NCI-H460 (cell line): ENCODE data around the gene CREB3L1. TPM values are rescaled to one million over a fixed set of nuclear protein-coding genes. Genes with fewer than 3 reads are reported as not detected.

ENCODE experiments used
- DNase-seq: peaks from one replicate; pipeline ENCODE4 v3.0.0-alpha.2; 2016; ENCODE audit warnings: low read depth; ENCODE audit errors: extremely low read depth
- total RNA-seq: library from RNA; depleted of rRNA; stranded (reverse); fragments of >200 nt; shearing (Covaris generic); gene quantifications from 2 replicates; pipeline ENCODE4 v1.2.3, GENCODE V29; 2014

Gene CREB3L1
- total RNA-seq, 1 experiment from 2014 or later, result 1.7 TPM

GRCh38 chr11:46271875-46272815 is 5.3 kb upstream of the CREB3L1 start:
- DNase-seq, result no peak

DNA sequence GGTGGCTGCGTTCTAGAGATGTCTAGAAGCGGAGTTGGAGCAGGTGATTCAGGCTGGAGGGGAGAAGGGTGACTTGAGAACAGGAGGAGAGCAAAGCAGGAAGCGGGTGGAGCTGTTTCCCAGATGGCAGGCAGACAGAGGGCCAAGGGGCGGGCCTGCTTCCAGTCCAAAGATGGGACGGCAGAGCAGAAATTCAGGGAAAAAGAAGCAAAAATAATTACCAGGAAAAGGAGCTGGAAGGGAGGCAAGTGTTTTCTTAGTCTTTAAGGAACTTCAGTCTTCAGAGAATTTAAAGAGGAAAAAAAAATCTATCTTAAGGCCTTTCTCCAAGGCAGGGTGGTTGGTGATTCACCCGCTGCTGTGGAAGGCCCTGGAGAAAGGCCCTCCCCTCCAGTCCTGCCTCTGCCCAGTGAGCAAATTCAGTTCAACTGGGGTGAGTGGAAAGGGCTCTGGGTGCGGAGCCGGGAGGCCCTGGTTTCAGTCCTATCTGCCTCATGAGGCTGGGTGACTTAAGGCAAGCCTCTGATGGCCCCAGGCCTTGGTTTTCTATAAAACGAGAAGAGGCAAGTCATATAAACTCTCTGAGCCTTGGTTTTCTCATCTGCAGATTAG is 4.5 kb upstream of the CREB3L1 start:
- DNase-seq, result no peak

GRCh38 chr11:46273511-46274205 is 3.8 kb upstream of the CREB3L1 start:
- no peak for DNase-seq

DNA sequence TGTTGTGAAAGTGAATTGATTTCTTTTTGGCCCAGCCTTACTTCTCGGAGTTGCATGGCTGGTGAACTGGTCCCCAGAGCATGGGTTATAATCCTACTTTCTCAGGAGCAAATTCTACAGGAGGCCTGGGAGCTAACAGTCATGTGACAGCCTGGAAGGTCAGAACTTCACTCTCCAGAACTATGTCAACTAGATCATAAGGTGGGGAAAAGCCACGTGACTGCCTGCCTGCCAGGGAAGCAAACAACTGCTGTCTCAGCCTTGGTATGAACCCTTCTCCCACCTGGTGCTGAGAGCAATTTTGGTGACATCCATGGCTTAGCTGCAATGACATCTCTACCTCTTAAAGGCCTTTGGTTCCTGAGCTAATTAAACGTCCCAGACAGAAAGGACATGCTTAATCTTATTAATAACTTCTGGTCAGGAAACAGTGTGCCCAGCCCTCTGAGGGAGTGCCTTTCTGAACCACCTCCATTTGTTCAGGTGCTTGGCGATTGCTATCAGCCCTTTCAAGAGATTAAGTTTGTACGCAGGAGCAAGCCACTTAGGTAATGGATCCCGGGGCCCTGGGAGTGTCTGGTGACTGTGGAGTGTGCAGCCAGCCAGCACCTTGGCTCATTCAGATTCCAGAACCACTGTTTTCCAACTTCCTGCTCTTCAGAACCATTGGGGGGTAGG is 1.4 kb upstream of the CREB3L1 start:
- no peak for DNase-seq

DNA sequence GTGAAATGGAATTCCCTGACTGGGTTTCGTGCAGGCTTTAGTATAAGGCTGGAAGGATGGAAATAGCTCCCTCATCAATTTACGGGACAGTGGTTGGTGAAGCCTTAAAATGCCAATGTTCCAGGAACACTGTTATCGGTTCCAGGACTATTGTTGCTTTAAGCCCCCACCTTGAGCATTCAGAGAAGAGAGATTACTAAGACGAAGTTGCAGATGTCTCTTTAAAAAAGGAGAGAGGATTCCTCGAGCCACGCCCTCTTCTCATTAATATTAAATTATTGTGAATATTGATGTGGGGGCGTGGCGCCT is 195 bp upstream of the CREB3L1 start:
- DNase-seq, result no peak

- DNase-seq, result no peak
Measured at GRCh38 chr11:46278387-46279125, 1.1 kb downstream of the CREB3L1 start.

DNA sequence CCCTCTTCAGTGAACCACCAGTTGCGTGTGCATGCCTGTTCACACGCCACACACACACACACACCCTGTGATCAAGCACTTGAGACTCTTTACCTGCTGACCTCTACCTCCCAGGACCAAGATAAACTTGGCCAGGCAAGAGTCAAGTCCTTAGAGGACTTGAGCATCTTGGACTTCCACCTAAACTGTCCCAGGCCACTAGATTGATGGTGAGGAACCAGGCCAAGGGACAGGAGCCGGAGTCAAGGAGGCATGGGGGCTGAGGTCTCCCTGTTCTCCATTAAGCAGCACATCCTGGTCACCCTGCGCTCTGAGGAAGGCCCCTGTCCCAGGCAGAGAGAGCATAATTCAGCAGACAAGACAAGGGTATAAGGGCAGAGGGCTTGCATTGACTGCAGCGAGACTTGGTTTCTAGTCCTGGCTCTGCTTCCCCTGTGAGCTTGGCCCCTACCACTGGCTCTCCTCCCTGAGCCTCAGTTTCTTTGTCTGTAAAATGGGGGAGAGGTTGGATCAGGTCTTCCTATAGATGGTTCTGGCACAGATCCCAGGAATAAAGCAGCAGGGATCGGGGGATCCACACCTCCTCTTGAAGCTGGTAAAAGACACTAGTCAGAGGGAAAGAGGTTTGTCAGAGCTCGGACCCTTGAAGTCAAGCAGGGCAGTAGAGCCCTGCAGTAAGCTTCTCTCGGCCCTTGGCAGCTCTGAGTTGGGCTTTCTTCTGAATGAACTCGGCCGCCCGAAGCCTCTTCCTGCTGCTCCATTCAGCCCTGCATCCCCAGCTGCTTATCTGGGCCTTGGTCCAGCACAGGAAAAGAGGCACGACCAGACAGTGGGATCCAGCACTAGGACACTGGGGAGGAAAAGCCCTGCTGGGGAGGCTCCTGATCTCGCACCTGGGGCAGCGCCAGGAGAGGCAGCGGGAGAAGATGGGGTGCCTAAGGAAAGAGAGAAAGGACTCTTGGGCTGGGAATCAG is 2.0 kb downstream of the CREB3L1 start:
- DNase-seq, result no peak

- no peak for DNase-seq
Measured at GRCh38 chr11:46280706-46281105, 3.2 kb downstream of the CREB3L1 start.

- no peak for DNase-seq
Measured at GRCh38 chr11:46281371-46281831, 3.9 kb downstream of the CREB3L1 start.

DNA sequence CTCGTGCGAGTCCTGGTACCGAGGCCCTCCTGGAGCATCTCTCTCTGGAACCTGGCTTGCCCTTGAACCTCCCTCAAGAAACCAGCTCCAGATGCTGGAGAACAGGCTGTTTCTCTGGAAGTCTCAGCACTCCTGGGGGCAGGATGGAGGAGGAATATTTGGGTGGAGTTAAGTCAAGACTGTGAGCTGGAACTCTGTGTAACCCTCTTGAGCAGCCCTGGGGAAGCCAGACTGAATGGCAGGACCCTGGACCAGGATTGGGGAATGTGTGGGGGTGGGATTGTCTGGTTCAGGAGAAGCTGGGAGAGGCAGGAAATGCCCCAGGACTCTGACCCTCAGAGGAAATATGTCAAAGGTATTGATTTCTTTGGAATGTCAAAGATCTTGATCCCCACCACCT is 7.7 kb downstream of the CREB3L1 start:
- no peak for DNase-seq

- DNase-seq, result no peak
Measured at GRCh38 chr11:46285594-46286033, 8.2 kb downstream of the CREB3L1 start.

DNA sequence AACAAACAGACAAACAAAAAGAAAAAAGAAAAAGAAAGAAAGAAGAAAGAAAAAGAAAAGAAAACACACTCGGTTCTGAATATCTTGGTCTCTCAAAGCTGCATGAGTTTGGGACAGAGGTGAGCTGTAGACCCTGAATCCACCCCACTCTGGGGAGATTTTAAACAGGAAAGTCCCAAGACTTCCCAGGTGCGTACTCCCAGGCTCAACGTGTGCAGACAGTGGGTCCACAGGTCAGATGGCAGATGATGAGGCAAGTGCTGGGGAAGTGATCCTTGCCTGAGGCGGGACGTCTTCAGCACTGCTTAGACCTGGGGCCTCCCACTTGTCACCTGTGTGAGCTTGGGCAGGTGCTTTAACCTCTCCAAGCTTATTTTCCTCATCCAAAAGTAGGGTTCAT is 9.3 kb downstream of the CREB3L1 start:
- no peak for DNase-seq

DNA sequence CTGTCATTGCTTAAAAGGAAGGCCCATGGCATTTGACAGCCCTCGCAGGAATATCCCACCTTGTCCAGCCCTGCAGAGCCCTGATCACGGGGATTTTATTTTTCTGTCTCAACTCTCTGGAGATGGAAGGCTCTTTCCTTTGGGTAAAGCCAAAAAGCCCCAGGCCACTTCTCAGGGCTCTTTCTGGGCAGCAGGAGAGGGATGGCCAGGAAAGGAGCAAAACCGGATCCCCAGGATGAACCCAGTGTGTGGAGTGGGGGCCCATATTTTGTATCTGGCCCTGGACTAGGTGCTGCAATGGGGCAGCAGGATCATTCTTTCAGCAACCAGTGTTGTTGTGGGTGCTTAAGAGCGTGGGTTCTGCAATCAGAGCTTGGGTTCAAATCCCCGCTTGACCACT is 11.0 kb downstream of the CREB3L1 start:
- DNase-seq, result no peak

DNA sequence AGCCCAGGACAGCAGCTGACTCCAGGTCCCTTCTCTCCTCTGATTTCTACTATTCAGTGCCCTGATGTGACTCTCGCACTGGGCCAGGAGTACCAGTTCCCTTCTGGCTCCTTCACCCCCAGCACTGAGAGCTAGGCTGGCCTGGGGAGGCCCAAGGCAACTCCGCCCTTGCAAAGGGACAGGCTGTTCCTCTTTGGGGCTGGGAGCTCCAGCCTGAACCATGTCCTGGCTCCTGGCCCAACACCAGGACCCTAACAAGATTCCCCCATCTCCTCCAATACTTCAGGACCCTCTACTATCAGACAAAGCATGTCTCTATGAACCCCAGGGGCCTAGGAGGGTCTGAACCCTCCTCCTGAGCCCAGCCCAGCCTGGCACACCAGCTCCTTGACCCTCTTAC is 12.5 kb downstream of the CREB3L1 start:
- no peak for DNase-seq

DNA sequence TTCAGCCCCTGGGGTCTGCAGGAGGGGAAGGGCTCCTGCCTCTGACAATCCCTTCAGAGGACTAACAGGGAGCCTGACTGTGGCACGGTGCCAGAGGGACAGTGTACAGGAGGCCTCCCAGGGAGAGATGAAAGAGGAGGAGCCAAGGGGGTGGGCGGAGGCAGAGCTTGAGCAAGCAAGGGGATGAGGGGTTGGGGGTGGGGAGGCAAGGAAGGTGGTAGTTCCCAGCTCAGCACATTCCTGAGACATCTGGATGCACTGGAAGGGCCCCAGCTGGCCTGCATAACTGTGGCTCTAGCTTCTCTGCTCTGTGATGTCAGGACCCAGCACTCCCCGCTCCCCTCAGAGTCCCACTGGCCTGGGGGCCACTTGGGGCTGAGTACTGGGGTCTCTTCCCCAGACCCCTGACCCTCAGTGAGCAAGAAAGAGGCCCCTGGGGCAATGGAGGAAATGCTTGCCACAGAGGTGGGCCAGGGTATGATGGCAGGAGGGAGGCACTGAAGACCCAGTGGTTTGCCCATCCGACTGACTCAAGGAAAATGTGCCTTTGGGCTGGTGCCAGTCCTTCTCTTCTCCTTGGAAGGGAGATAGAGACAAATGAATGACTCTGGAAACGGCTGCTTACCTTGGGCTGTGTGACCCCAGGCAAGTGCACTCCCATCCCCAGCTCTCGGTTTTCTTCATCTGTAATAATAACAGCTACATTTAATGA is 13.3 kb downstream of the CREB3L1 start:
- no peak for DNase-seq

GRCh38 chr11:46291441-46292150 is 14.1 kb downstream of the CREB3L1 start:
- DNase-seq, result no peak

- no peak for DNase-seq
Measured at GRCh38 chr11:46293066-46293465, 15.6 kb downstream of the CREB3L1 start.

DNA sequence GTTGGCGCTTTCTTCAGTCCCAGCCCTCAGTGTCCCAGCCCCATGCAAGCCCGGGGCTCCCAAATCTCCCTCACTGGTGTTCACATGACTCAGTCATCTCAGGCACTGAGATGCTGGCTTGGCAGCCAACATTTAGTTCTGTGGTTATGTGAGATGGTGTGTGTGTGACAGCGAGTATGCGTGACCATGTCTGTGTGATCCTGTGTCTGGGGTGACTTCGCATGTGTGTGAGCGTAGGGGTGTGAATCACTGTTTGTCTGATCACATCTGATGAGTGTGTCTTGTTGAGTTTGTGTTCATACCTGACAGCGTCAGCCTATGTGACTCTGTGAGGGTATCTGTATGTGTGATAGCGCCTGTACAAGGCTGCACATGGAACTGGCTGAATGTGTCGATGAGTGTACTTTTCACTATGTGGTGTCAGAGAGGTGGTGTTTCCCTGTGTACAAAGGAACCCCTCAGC is 16.2 kb downstream of the CREB3L1 start:
- DNase-seq, result no peak
